Endothelial cell of umbilical vein (primary cell): ENCODE measurements around the gene DOP1A. TPM values are rescaled to one million over a fixed set of nuclear protein-coding genes. Genes with fewer than 3 reads are reported as not detected.
"Not testable (repeated sequence)": the region's sequence is repeated elsewhere in the genome, so short reads cannot be mapped to it uniquely, and the experiment has no call there.

Source experiments
- BruUV-seq: library from RNA; stranded (reverse); fragments of 400-500 nt; replicated peaks from 2 replicates; lab custom pipeline; 2021; lab: Mats Ljungman, UMichigan
- CTCF ChIA-PET: fragments of 300-600, 350-600 bp; sonication (Branson Sonifier 250); formaldehyde crosslinking; loops from one replicate; lab custom pipeline; 2021; ENCODE audit warnings: antibody characterized with exemption, inconsistent platforms; lab: Charles Lee
- POLR2A ChIA-PET: fragments of 300-600, 350-600 bp; sonication (Branson Sonifier 250); formaldehyde crosslinking; loops from one replicate; lab custom pipeline; 2021; ENCODE audit warnings: antibody characterized with exemption, inconsistent platforms; lab: Charles Lee
- DNase-seq: peaks from one replicate; pipeline ENCODE4 v3.0.0-alpha.2; 2011; ENCODE audit warnings: low read depth, low spot score
- FAIRE-seq: peaks from 2 replicates; lab custom pipeline; 2011; peaks lifted over from hg19 to GRCh38; lab: Jason Lieb, UNC
- H2AFZ ChIP-seq: 2 replicates; pipeline ENCODE4 v1.6.0; 2012; ENCODE audit warnings: low read depth, low read length, control low read depth, inconsistent platforms
- H3K27ac ChIP-seq: 2 replicates; pipeline ENCODE4 v1.5.1; 2011; ENCODE audit warnings: low read depth, mild to moderate bottlenecking, control low read depth, low read length, moderate library complexity; ENCODE audit not compliant: insufficient read depth
- H3K27me3 ChIP-seq, 2 experiments: 2 replicates each; pipeline versions ENCODE4 v1.6.0 to v1.6.1; 2011; ENCODE audit warnings: low read length in 2 of 2, mixed read lengths in 1 of 2; ENCODE audit not compliant: control insufficient read depth in 2 of 2, insufficient read depth in 2 of 2
- H3K36me3 ChIP-seq, 2 experiments: 2 replicates in 1 of 2; 3 replicates in 1 of 2; pipeline ENCODE4 v1.5.1; 2011; ENCODE audit warnings: low read length in 2 of 2, mild to moderate bottlenecking in 1 of 2, moderate library complexity in 1 of 2; ENCODE audit not compliant: control insufficient read depth in 2 of 2, insufficient read depth in 2 of 2; ENCODE audit errors: extremely low read depth in 1 of 2
- H3K4me1 ChIP-seq: 3 replicates; pipeline ENCODE4 v1.5.1; 2011; ENCODE audit warnings: mild to moderate bottlenecking, low read length; ENCODE audit not compliant: control insufficient read depth, insufficient read depth; ENCODE audit errors: extremely low read depth
- H3K4me2 ChIP-seq: 2 replicates; pipeline ENCODE4 v1.6.1; 2011; ENCODE audit warnings: low read length, control low read depth, mixed read lengths; ENCODE audit not compliant: insufficient read depth
- H3K4me3 ChIP-seq, 3 experiments: fragments of 200-600 bp in 1 of 3; sonication (generic), shearing (Covaris generic) in 1 of 3; replicated peaks in 1 of 3; 2 replicates each; pipeline ENCODE4 v1.5.1; 2011 to 2016; ENCODE audit warnings: control low read depth in 3 of 3, low read length in 3 of 3, mild to moderate bottlenecking in 2 of 3, inconsistent platforms in 1 of 3, low read depth in 1 of 3, moderate library complexity in 1 of 3; ENCODE audit not compliant: insufficient read depth in 1 of 3
- H3K79me2 ChIP-seq: 2 replicates; pipeline ENCODE4 v1.6.0; 2012; ENCODE audit warnings: low read length, inconsistent platforms; ENCODE audit not compliant: control insufficient read depth, insufficient read depth
- H3K9ac ChIP-seq: replicated peaks from 2 replicates; pipeline ENCODE3; 2011; ENCODE audit warnings: low read length, control low read depth; ENCODE audit not compliant: insufficient read depth; ENCODE audit errors: extremely low read depth
- H3K9me1 ChIP-seq: replicated peaks from 3 replicates; pipeline ENCODE4 v1.6.0; 2011; ENCODE audit warnings: mild to moderate bottlenecking, low read length; ENCODE audit not compliant: control insufficient read depth, insufficient read depth; ENCODE audit errors: extremely low read depth
- H3K9me3 ChIP-seq: replicated peaks from 2 replicates; pipeline ENCODE4 v1.5.1; 2012; ENCODE audit warnings: low read length, inconsistent platforms; ENCODE audit not compliant: control insufficient read depth, insufficient read depth
- H4K20me1 ChIP-seq: replicated peaks from 2 replicates; pipeline ENCODE3; 2011; ENCODE audit warnings: mild to moderate bottlenecking, low read length; ENCODE audit not compliant: control insufficient read depth, insufficient read depth; ENCODE audit errors: extremely low read depth
- EZH2 ChIP-seq: IDR thresholded peaks from 2 replicates; pipeline ENCODE4 v1.6.1; 2012; ENCODE audit warnings: borderline replicate concordance, low read depth, mild to moderate bottlenecking, moderate library complexity, low read length, inconsistent platforms; ENCODE audit not compliant: severe bottlenecking
- JUN ChIP-seq: IDR thresholded peaks from 2 replicates; pipeline ENCODE4 v1.6.1; 2011; ENCODE audit warnings: borderline replicate concordance, low read depth; ENCODE audit not compliant: insufficient read length, insufficient read depth
- POLR2A ChIP-seq: IDR thresholded peaks from 2 replicates; pipeline ENCODE4 v1.6.1; 2012; ENCODE audit warnings: low read depth, mild to moderate bottlenecking, control low read depth, low read length
- dilution Hi-C: fragments of 300-500 bp; cut with MboI; formaldehyde crosslinking; loops from one replicate; pipeline ENCODE4 v1.15.0; 2019; ENCODE audit warnings: low sequenced_read_pairs; ENCODE audit not compliant: extremely low pct_ligation_motif_present
- intact Hi-C: fragments of 100-400 bp; cut with micrococcal nuclease; formaldehyde crosslinking; loops from one replicate; pipeline ENCODE4 v1.10.0; 2022
- polyA plus RNA-seq, 4 experiments: library from polyadenylated mRNA; depleted of rRNA in 3 of 4; stranded (reverse) in 3 of 4; unstranded in 1 of 4; fragments of >200 nt; gene quantifications; 2 replicates each; pipeline versions ENCODE4 v1.2.1 to v1.2.3, GENCODE V29; 2011 to 2012; ENCODE audit warnings: missing spikeins in 1 of 4
- total RNA-seq: library from RNA; stranded (reverse); gene quantifications from 2 replicates; pipeline ENCODE4 v1.2.3, GENCODE V29; 2021
- TF ChIP-seq, protein P1 (sequence below), 2 donors: IDR thresholded peaks; 1 replicate in 1 of 2; 2 replicates in 1 of 2; pipeline ENCODE4 v1.5.1; 2011; ENCODE audit warnings: low read length in 2 of 2, mild to moderate bottlenecking in 2 of 2, moderate library complexity in 2 of 2, control low read depth in 1 of 2, inconsistent platforms in 1 of 2, low read depth in 1 of 2; ENCODE audit not compliant: insufficient read depth in 1 of 2; ENCODE audit errors: extremely low read depth in 1 of 2

DOP1A gene
- total and polyA plus RNA-seq, 2 donors (not counting 3 experiments of a cell fraction or from before 2014, with no cell fraction given), result 6.3 to 12.3 TPM

DNA sequence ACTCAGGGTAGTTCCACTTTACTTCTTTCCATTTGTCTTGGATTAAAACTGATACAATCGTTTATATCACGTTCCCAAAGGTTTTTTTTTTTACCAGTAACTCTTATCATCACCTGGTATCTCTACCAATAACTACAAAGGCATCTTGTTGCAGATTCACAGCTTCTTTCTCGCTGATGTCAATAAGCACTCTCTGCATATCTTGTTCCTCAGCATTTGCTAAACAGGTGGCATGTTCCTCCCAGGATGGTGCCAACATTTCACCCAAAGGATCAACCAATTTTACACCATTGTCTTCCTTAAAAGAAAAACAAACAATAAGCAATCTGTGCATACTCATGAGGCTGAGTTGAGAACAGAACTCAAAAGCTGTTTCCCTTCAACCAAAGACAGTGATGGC, 121.0 kb downstream of the DOP1A start:
- Histone ChIP-seq H3K27me3 (no peaks in the 10 kb centered on the region), H3K4me1 (peaks cover 10% of the 10 kb centered on the region), H3K27ac (no peak overlapping the region), H4K20me1 (peaks cover 2% of the 10 kb centered on the region), H2AFZ (no peak overlapping the region), H3K9me3 (no peaks in the 10 kb centered on the region), H3K9me1 (no peaks in the 10 kb centered on the region), H3K4me2 (no peak overlapping the region), H3K36me3 (peaks cover 0 to 27% of the 10 kb centered on the region in 2 experiments), H3K79me2 (peaks cover 42% of the 10 kb centered on the region), H3K4me3 (no peak overlapping the region), H3K9ac (no peak overlapping the region)
- CTCF ChIA-PET, result interaction anchor here (0.8 to 5.1 kb wide), 8 partner anchors 9 to 348 kb away, joined by 3 to 30 read pairs (median 4); partner anchors contain the start of genes DOP1A and UBE3D
- dilution Hi-C loops (no loop called here), intact Hi-C loops (no loop called here)
- no TSS peak for BruUV-seq
- no peak for FAIRE-seq
- POLR2A ChIA-PET, result no interaction called here
- TF ChIP-seq, protein P1, sequence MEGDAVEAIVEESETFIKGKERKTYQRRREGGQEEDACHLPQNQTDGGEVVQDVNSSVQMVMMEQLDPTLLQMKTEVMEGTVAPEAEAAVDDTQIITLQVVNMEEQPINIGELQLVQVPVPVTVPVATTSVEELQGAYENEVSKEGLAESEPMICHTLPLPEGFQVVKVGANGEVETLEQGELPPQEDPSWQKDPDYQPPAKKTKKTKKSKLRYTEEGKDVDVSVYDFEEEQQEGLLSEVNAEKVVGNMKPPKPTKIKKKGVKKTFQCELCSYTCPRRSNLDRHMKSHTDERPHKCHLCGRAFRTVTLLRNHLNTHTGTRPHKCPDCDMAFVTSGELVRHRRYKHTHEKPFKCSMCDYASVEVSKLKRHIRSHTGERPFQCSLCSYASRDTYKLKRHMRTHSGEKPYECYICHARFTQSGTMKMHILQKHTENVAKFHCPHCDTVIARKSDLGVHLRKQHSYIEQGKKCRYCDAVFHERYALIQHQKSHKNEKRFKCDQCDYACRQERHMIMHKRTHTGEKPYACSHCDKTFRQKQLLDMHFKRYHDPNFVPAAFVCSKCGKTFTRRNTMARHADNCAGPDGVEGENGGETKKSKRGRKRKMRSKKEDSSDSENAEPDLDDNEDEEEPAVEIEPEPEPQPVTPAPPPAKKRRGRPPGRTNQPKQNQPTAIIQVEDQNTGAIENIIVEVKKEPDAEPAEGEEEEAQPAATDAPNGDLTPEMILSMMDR (IDR thresholded peaks at IDR 0.05; ENCODE audit: extremely low read depth in 1 of 2, insufficient read depth in 1 of 2, low read depth in 1 of 2, low read length in 2 of 2), result no peak
- TF ChIP-seq POLR2A (no peak), EZH2 (no peak)
- no peak for DNase-seq

DNA sequence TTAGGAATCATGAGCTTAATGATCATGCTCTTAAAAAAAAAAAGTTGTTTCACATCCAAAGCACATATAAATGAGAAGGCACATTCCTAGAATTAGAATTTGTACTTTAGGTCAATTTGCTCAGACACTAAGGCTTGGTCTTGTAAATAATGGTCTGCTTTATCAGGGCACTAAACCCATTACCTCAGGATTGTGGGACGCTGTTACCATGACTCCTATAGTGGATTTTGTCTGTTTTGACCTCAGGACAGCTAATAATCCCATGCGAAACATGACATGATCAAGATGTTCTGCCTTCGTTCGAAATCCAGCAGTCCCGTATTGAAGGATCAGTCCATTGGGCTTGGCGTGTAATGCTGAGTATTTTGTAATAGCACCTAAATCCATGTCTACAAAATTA, 123.2 kb downstream of the DOP1A start:
- no TSS peak for BruUV-seq
- dilution Hi-C loops, result no loop called here
- Histone ChIP-seq H3K27ac (no peak overlapping the region), H2AFZ (no peak overlapping the region), H3K36me3 (peaks cover 0 to 23% of the 10 kb centered on the region in 2 experiments), H3K27me3 (no peaks in the 10 kb centered on the region), H3K9me3 (no peaks in the 10 kb centered on the region), H3K9ac (no peak overlapping the region), H3K79me2 (peaks cover 42% of the 10 kb centered on the region), H4K20me1 (peaks cover 2% of the 10 kb centered on the region), H3K4me3 (no peak overlapping the region), H3K9me1 (no peaks in the 10 kb centered on the region), H3K4me2 (peak overlapping the region; percentile 8), H3K4me1 (peaks cover 16% of the 10 kb centered on the region)
- intact Hi-C loops, result loop anchor here (10.0 kb wide), 2 partner anchors 826 to 946 kb away; partner anchors contain the start of genes IBTK and TPBG
- FAIRE-seq (no peak), DNase-seq (no peak)
- ChIA-PET POLR2A (no interaction called here), CTCF (interaction anchor here (1.2 to 5.1 kb wide), 4 partner anchors 25 to 346 kb away, joined by 3 to 30 read pairs (median 6); partner anchors contain the start of genes DOP1A and UBE3D)
- no peak for TF ChIP-seq JUN
- TF ChIP-seq, protein P1 (IDR thresholded peaks at IDR 0.05; ENCODE audit: extremely low read depth in 1 of 2, insufficient read depth in 1 of 2, low read depth in 1 of 2, low read length in 2 of 2), result no peak

DNA sequence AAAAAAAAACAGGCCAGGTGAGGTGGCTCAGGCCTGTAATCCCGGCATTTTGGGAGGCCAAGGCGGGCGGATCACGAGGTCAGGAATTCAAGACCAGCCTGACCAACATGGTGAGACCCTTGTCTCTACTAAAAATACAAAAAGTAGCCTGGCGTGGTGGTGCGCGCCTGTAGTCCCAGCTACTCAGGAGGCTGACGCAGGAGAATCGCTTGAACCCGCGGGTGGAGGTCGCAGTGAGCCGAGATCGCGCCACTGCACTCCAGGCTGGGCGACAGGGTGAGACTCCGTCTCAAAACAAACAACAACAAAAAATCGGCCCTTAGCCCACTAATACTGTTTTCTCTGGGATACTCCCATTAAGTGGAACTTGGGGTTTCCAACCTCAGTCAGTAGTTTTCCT, 124.5 kb downstream of the DOP1A start:
- CTCF ChIA-PET, result interaction anchor here (2.2 to 8.7 kb wide), 3 partner anchors 24 to 126 kb away, joined by 6 to 83 read pairs (median 13); partner anchors contain the start of genes DOP1A and UBE3D
- Histone ChIP-seq H3K4me3 (peak overlapping the region; percentile 52 to 99 (median 94)), H3K79me2 (peaks cover 41% of the 10 kb centered on the region), H3K9ac (peak overlapping the region; percentile 93), H3K36me3 (peaks cover 0 to 21% of the 10 kb centered on the region in 2 experiments), H3K4me1 (peaks cover 16% of the 10 kb centered on the region), H3K4me2 (peak overlapping the region; percentile 98)
- intact Hi-C loops, result loop anchor here (10.0 kb wide), 2 partner anchors 827 to 947 kb away; partner anchors contain the start of genes IBTK and TPBG
- BruUV-seq, H3K27ac ChIP-seq, H3K27me3 ChIP-seq, DNase-seq, FAIRE-seq, H4K20me1 ChIP-seq, H2AFZ ChIP-seq, H3K9me1 ChIP-seq, POLR2A ChIA-PET, H3K9me3 ChIP-seq, dilution Hi-C loops: not testable (repeated sequence)
